CD1c-positive myeloid dendritic cell (primary cell): ENCODE results near the gene TRAK1.

ENCODE experiments used
- DNase-seq: peaks from one replicate; pipeline ENCODE4 v3.0.0-alpha.2; 2016; ENCODE audit errors: extremely low spot score

TRAK1 gene

DNA sequence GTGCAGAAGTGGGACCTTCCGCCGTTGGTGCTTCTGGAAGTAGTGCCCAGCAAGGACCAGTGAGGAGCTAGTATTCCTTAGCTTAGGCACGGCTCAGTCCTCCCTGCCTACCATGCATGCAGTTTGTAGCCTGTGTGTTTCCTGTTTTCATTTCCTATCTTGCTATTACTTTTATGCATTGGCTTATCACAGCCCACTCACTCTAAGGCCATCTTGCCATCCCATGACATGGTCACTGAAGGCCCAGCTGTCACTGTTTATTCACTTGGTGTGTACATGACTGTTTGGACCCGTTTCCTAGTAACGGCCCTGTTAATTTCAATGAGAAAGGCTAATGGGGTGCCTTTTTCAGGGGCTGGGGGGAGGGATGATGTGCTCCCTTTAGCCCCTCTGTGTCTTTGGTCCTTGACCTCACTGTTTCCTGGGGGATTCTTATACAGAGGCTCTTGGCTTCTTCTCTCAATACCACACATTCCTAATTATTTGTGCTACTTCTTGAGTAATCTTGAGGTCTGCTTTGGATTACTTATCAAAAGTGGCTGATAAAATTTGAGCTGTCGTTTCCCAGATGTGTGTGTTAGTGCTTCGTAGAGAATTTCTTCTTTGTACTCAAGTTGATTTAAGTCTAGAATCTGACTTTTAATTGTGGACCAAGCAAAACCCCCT, 24.5 kb upstream of the TRAK1 start:
- peak; percentile 80 for DNase-seq

DNA sequence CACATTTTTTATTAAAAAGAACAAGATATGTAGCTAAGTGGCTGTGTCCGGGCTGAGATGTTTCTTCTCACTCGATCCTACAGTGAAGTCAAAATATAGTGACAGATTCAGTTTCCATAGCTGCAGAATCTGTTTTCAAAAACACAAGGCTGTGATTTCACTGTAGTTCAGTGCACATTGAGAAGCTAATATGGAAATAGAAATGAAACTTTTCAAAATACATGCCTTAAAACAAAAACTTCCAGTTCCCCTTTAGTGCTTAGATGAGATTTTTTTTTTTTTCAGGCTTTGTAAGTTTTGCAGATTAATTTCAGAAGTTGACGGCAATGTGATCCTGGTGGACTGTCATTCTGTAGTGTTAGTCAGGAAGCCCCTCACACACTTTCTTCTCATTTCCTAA, 23.8 kb upstream of the TRAK1 start:
- DNase-seq, result peak; percentile 95

DNA sequence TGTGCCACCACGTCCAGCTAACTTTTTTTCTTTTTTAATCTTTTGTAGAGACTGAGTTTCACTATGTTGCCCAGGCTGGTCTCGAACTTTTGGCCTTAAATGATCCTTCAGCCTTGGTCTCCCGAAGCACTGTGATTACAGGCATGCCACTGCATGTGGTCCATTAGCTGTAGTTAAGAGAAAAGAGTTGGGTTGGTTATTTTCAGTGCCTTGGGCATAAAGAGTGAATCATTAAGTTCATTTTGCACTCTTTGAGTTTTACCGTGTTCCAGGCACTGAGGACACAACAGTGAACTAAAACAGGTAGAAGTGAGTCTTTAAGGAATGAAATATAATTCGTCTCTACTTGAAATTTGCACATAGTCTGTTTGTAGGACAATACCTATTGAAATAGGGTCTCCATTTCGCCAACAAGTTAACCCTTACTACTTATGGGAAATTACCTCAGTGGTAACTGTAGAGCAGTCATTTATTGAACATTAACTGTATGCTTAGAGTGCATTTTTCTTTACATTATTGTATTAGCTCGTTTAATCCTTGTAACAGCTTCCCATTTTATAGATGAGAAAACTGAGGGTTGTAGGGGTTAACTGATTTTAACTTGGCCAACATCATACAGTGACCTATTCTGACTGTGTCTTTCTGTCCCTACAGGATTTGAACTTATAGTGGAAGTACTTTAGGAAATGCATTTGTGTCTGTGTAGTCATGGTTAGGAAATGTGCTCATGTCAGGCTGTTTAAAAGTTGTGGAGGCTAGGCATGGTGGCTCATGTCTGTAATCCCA, 22.7 kb upstream of the TRAK1 start:
- no peak for DNase-seq

DNA sequence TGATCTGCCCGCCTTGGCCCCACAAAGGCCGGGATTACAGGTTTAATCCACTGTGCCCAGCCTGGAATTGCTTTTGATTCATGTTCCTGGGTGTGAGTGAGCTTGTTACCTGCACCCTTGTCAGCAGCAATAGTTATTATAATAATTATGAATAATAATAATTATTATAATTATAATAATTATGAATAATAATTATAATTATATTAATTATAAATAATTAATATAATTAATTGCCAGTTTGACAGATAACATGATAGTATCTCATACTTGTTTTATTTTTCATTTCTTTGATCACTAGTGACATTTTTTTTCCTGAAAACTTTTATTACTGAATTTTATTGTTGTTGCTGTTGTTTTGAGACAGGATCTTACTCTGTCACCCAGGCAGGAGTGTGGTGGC, 21.1 kb upstream of the TRAK1 start:
- no peak for DNase-seq

DNA sequence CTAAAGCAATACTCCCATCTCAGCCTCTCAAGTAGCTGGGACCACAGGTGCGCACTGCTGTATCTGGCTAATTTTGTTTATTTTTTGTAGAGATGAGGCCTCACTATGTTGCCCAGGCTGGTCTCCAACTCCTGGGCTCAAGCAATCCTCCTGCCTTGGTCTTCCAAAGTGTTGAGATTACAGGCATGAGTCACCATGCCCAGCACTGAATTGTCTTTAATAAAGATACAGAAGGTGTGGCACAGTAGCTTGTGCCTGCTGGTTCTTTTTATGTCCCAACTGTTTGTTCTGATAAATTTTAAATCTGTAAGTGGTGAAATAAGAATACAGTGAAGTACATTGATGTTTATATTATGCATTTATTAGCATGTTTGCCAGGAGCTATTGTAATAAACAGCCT, 20.6 kb upstream of the TRAK1 start:
- DNase-seq, result no peak

DNA sequence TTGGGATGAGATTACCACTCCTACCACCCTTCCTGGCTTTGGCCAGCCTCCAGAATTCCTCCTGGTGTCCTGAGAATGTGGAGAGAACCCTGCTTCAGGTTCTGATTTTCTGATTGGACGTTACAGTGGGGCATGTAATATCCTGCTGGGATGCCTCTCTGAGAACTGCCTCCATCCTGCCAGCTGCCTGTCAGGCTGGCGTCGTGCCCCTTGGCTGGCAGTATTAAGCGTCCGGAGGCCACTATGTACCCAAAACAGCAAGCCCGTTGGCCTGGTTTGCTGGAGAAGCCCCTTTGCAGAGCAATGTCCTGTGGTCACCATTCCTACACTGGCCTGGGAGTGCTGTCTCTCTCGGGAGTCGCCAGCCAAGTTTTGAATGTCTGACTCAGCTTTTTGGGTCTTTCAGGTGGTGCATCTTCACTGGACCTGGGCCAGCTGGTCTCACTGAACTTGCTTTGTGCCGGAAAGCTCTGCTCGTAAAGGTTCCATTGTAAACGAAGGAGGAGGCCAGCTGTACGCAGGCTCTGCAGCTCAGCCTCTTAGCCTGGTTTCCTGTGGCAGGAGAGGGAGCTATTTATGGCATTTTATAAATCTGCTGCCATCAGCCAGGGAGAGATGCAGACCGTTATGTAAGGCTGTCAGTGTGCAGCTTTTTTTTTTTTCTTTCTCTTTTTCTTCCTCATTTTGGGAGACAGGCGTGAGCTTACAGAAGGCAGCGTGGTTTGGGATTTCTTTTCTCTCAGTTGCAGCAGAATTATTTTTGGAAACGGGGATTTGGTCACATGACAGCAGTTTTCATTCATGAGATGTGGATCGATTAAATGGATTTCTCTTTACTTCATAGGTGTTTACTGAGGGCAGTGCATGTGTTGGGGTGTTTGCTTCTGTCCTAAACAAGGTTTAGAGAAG, 19.0 kb upstream of the TRAK1 start:
- peak; percentile 62 for DNase-seq

DNA sequence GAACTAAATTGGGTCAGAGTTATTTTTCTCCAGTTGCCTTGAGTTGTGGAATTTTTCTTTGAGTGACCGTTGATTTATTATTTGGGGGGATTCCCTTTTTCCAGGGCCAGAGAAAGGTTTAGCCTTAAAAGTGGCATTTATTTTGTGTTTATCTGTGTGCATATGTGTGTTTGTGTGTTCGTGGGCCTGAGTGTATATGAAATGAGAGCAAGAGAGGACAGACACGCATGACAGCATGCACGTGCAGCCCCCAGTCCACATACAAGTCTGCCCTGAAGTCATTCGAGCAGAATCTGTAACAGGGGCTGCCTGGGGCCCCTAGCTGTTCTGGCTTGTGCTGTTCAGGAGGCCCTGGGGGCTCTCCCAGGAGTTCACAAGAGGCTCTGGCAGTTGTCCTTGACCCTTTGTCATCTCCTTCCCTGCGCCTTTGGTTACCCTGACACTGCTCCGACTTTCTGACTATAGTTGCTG, 18.3 kb upstream of the TRAK1 start:
- DNase-seq, result no peak

DNA sequence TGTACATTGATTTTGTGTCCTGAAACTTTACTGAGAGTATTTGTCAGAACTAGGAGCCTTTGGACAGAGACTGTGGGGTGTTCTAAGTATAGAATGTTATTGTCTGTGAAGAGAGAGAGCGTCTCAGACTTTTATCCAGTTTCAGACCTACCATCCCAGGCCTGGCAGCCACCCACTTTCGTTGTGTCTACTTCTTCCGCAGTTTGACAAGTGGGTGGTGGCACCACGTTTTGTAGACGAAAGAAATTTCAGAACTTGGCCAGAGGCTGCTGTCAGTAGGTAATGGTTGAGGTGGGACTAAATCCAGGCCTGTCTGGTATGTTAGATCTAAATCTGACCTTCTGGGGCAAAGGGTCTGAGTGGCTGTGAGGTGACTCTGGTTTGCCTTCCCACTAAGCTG, 13.4 kb upstream of the TRAK1 start:
- no peak for DNase-seq

DNA sequence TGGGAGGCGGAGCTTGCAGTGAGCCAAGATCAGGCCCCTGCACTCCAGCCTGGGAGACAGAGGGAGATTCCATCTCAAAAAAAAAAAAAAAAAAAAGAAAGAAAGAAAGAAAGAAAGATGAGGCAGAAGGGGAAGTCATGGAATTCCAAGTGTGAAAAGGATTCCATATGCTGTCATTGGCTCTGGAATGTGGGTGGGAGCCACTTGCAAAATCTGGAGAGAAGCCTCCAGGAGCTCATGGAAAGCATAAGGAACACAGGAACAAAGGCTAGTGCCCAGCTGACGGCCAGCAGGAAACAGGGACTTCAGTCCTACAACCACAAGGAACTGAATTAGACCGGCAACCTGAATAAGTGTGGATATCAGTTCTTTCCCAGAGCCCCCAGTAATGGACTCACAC, 12.5 kb upstream of the TRAK1 start:
- DNase-seq, result no peak

DNA sequence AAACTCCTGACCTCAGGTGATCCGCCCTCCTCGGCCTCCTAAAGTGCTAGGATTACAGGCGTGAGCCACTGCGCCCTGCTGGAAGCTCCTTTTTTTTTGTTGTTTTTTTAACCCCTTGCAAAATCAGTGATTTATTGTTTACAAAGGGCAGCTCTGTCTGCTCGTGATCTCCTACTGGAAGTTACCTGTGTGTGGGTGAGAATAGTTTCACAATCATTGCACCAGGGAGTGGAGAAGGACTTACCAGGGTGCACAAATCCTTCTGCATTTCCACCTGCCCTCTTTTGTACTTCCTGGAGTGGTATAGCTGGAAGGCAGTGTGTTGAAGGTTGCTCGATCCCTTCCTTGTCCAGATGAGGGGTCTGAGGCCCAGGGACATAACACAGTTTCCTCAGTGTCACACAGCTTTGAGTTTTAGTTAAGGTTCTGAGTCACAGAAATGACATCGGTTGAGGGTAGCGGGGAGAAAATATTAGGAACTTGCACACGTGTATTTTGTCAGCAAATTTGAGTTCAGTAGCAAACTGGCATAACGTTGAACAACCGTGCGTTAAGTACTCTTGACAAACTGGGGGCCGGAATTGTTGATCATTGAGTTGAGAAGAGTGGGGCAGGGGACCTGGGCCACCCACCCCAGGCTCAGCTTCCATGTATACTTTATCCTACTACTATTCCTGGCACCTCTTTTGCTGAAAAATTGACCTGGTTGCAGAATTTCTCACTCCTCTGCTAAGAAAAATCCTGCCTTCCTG, 11.3 kb upstream of the TRAK1 start:
- peak; percentile 65 for DNase-seq

DNA sequence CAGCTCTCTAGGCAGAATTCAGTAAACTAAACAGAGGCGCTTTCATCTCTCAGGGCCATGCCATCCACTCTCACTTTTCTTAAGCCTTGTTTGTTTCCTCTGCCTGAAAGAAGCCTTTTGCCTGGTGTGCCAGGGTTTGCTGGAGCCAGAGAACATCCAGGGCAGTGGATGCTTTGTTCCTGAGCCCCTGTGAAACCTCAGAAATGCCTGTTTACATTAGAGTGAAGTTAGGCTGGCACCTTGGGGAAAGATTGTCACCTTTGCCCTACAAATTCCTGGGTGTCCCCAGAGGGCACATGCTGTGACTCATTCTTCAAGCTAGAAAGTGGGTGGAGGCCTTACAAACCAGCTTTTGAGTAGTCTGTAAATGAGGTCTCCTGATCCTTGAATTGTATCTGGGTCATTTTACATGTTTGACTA, 10.7 kb upstream of the TRAK1 start:
- DNase-seq, result peak; percentile 74

DNA sequence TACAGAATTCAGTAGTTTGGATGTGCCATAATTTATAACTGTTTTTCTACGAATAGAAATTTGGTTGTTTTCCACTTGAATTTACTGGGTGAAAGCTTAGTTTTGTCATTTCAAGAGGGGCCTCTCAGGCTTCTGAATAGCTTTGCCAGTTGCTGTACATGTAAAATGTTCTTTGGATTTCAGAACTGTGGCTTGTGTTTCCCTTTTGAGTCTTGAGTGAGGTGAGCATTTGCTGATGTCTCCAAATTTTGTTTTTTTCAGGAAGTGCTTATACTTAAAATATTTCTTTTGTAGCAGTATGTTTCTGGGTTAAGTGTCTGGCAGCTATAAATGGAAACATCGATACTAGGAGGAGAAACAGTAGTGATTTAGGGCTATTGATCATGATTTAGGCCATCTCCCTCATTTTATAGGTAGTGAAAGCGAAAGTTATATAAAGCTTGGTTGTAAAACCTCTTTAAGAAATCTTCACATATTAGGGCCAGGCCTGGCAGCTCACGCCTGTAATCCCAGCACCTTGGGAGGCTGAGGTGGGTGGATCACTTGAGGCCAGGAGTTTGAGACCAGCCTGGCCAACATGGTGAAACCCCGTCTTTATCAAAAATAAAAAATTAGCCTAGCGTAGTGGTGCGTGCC, 9.2 kb upstream of the TRAK1 start:
- no peak for DNase-seq

DNA sequence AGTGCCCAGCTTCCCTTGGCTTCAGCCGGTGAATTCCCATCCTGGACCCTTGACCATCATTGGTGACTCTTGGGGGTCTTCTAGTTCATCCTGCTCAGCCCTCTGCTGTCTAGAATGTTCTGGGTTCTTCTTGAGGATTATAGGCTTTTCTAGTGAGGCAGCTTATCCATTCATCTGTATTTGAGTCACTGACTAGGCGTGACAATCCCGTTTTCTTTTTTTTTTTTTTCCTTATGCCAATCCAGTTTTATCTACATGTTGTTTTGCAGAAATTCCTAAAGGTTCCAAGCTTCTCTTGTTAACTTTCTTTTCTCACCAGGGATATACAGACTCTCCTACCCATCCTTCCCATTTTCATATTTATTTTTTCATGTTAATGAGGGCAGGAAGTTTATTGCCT, 6.6 kb upstream of the TRAK1 start:
- no peak for DNase-seq

DNA sequence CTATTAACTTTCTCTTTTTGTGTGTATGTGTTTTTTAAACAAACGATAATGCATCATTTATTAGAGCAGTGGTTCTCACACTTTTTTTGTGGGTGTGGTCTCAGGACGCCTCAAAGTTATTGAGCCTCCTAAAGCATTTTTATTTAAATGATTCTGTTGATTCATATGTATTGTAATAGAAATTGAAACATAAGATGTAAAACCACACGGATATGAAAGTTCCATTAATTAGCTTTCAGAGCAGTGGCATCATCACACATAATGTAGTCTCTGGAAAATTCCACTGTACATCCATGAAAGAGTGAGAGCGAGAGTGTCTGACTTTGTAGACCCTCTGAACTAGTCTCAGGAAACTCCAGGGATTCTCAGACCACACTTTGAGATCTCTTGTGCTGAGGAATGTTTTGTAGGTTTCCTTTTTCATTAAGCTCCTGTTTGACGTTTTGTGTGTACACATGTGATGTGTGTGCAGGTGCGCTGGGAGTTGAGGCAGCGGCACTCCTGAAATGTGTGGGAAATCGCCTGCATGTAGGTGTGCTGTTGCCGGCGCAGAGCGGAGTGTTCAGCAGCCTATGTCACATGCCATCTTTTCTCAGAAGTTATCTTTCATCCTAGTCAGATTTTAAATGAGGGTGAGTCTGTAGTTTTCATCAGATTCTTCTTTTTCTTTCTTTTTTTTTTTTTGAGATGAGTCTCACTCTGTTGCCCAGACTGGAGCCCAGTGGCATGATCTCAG, 5.3 kb upstream of the TRAK1 start:
- DNase-seq, result no peak

DNA sequence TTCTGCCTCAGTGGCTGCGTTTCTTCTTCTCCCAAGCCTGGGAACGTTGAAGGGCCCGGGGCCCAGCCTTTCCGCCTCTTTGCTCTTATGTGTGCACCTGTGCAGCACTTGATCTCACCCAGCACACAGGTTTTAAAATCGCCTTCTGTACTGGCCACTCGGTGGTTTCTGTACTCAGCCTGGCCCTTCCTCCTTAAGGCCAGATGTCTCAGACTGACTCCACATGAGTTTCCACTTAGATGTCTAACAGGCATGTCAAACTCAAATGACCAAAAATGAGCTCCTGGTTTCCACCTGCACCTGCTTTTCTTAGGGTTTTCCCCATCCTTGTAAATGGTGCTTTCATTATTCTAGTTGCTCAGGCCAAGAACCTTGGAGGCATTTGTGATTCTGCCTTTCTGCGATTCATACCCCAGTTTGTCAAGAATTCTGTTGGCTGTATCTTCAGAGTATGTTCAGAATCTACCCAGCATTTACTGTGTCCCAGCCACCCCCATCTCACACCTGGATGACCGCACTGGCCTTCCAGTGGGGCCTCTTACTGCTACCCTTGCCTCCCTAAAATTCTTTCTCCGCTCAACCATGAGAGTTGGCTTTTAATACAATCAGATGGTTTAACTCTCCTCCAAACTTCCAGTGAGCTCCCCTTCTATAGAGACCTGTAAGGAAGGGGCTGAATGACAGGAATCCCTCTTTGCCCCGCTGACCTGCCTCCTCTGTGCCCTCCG, 2.2 kb upstream of the TRAK1 start:
- no peak for DNase-seq

DNA sequence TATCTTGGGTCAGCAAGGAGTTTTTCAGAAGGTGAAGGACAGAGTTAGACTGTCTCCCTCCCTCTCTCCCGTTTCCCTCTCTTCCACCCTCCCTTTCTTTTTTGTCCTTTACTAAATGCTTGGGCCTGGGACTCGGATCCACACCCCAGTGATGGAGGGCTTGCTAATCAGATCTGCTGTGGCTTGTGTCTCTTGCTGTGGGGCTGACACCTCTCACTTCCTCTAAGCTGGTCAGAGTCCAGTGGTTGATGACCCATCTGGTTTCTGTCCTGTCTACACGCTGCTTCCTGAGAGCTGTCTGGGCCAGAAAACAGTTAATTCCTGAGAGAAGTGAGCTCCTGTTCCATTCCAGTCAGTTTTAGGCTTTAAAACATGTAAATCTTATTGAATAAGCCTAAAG, 849 bp downstream of the TRAK1 start:
- DNase-seq, result peak; percentile 18

DNA sequence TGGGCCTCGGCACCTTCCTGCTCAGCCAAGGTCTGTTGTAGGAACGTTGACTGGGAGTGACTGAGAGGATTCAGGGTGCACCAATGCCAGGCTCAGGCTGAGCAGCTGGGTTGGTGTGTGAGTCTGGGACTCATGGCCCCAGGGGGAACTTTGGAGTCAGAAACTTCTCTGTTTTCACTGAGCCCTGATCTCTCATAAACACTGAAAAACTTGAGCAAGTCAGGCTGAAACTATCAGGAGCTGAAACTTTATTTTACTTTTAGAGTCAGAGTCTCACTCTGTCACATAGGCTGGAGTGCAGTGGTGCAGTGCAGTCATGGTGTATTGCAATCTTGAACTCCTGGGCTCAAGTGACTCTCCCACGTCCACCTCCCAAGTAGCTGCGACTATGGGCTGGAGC, 3.0 kb downstream of the TRAK1 start:
- DNase-seq, result no peak

DNA sequence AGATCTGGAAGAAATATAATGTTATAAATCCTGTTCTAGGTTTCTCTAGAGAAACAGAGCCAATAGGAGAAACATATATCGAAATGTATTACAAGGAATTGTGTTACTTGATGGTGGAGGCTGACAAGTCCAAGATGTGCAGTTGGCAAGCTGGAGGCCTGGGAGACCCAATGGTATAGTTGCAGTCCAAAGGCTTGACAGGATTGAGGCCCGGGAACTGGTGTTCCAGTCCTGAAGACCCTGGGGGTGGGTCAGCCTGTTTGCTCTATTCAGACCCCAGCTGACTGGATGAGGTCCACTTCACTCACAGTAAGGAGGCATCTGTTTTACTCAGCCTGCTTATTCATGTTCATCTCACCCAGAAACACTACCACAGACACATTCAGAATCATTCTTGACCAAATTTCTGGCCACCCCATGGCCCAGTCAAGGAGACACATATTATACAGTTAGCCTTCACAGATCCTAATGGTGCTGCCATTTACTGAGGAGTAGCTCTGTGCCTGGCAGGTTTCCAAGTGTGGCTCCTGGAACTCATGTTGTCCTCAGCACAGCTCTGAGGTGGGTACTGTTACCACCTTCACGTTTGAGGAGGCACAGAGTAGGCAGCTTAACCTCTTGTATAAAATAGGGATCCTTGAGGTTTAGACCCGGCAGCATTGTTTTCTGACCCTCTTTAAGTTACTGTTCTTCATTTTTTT, 3.7 kb downstream of the TRAK1 start:
- no peak for DNase-seq

DNA sequence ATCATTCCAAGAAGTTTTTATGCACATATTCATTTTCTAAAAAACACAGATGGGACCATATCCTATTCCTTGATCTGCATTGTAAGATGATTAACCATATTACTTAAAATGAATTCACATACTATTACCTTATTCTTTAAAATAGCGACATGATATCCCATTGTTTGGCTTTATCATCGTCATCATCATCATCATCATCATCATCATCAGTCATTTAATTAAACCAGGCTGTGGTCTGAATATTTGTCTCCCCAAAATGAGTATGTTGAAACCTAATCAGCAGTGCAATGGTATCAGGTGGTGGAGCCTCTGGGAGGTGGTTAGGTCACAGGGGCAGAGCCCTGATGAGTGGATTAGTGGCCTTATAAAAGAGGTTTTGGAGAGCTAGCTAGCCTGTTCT, 4.4 kb downstream of the TRAK1 start:
- no peak for DNase-seq
